HCT116 (cell line): Measurements from ENCODE around the gene RAB26. TPM values are rescaled to one million over a fixed set of nuclear protein-coding genes. Genes with fewer than 3 reads are reported as not detected.

Experiments used
- ATAC-seq: fragments of 200-7000 bp; cut with Tn5 transposase; 2 replicates; pipeline ENCODE4 v1.9.1; 2020; ENCODE audit warnings: mild to moderate bottlenecking, moderate library complexity
- BruUV-seq: library from RNA; stranded (reverse); fragments of 400-500 nt; replicated peaks from 2 replicates; lab custom pipeline; 2021; lab: Mats Ljungman, UMichigan
- CTCF ChIA-PET: fragments of 300-600 bp; sonication (Branson Sonifier 250); formaldehyde crosslinking; loops from one replicate; lab custom pipeline; 2021; ENCODE audit warnings: antibody characterized with exemption; lab: Charles Lee
- POLR2A ChIA-PET: fragments of 300-600, 350-600 bp; sonication (Branson Sonifier 250); formaldehyde crosslinking; loops from one replicate; lab custom pipeline; 2021; ENCODE audit warnings: antibody characterized with exemption; lab: Charles Lee
- RAD21 ChIA-PET, 2 experiments: fragments of 300-600 bp; sonication (Branson Sonifier 250); formaldehyde crosslinking; loops; one replicate each; lab custom pipeline; 2023; ENCODE audit warnings: low total read pairs in 2 of 2; ENCODE audit not compliant: uncharacterized antibody in 2 of 2, unreplicated experiment in 2 of 2, low non-redundant PET in 1 of 2; lab: Charles Lee
- DNase-seq: peaks from one replicate; pipeline ENCODE4 v3.0.0-alpha.2; 2010; ENCODE audit warnings: low read depth, low spot score
- H2AFZ ChIP-seq: fragments of 200-600 bp; shearing (Covaris generic), sonication (generic); 2 replicates; pipeline ENCODE4 v1.6.1; 2017; ENCODE audit warnings: low read depth, mixed run types, mixed read lengths, antibody characterized with exemption, low read length; ENCODE audit not compliant: poor library complexity, severe bottlenecking
- H3K27ac ChIP-seq: 2 replicates; pipeline ENCODE4 v1.5.1; 2012; ENCODE audit warnings: low read depth, low read length
- H3K27me3 ChIP-seq: fragments of 200-600 bp; sonication (generic); 2 replicates; pipeline ENCODE4 v1.6.1; 2016; ENCODE audit warnings: mixed run types, low read length, mixed read lengths; ENCODE audit not compliant: insufficient read depth
- H3K36me3 ChIP-seq, 2 experiments: fragments of 200-500 bp in 1 of 2; fragments of 200-600 bp in 1 of 2; sonication (Bioruptor generic) in 1 of 2; sonication (generic) in 1 of 2; 2 replicates each; pipeline versions ENCODE4 v1.5.1 to v1.6.1; 2014 to 2016; ENCODE audit warnings: low read length in 2 of 2, inconsistent platforms in 1 of 2, mixed read lengths in 1 of 2, mixed run types in 1 of 2; ENCODE audit not compliant: insufficient read depth in 2 of 2, control insufficient read depth in 1 of 2
- H3K4me1 ChIP-seq, 2 experiments: fragments of 200-600 bp in 1 of 2; sonication (generic) in 1 of 2; 2 replicates each; pipeline versions ENCODE4 v1.5.1 to v1.6.1; 2012 to 2017; ENCODE audit warnings: low read length in 2 of 2, inconsistent platforms in 1 of 2, mild to moderate bottlenecking in 1 of 2, mixed read lengths in 1 of 2, mixed run types in 1 of 2, moderate library complexity in 1 of 2; ENCODE audit not compliant: insufficient read depth in 2 of 2, control insufficient read depth in 1 of 2
- H3K4me2 ChIP-seq: fragments of 200-600 bp; sonication (generic); 2 replicates; pipeline ENCODE4 v1.6.1; 2017; ENCODE audit warnings: mixed run types, low read length, mixed read lengths
- H3K4me3 ChIP-seq, 2 experiments: fragments of 200-600 bp in 1 of 2; sonication (generic) in 1 of 2; replicated peaks in 1 of 2; 2 replicates each; pipeline ENCODE4 v1.5.1; 2011 to 2016; ENCODE audit warnings: low read length in 2 of 2, control low read depth in 1 of 2, low read depth in 1 of 2, mild to moderate bottlenecking in 1 of 2, mixed read lengths in 1 of 2, mixed run types in 1 of 2
- H3K79me2 ChIP-seq: fragments of 200-600 bp; sonication (generic); 2 replicates; pipeline ENCODE4 v1.6.1; 2017; ENCODE audit warnings: mild to moderate bottlenecking, mixed run types, low read length, moderate library complexity, mixed read lengths; ENCODE audit not compliant: insufficient read depth
- H3K9ac ChIP-seq: fragments of 200-600 bp; sonication (generic); 2 replicates; pipeline ENCODE4 v1.6.1; 2016; ENCODE audit warnings: low read length, mixed read lengths
- H3K9me2 ChIP-seq: fragments of 200-600 bp; sonication (generic), shearing (Covaris generic); 2 replicates; pipeline ENCODE4 v1.6.1; 2017; ENCODE audit warnings: mixed run types, mild to moderate bottlenecking, moderate library complexity; ENCODE audit not compliant: insufficient read depth
- H3K9me3 ChIP-seq, 2 experiments: fragments of 200-500 bp in 1 of 2; fragments of 200-600 bp in 1 of 2; sonication (Bioruptor generic) in 1 of 2; sonication (generic) in 1 of 2; 2 replicates each; pipeline ENCODE4 v1.6.1; 2014 to 2017; ENCODE audit warnings: low read length in 2 of 2, mixed read lengths in 2 of 2, inconsistent platforms in 1 of 2, low read depth in 1 of 2, mild to moderate bottlenecking in 1 of 2, mixed run types in 1 of 2, moderate library complexity in 1 of 2; ENCODE audit not compliant: control insufficient read depth in 1 of 2, insufficient read depth in 1 of 2
- H4K20me1 ChIP-seq: fragments of 200-600 bp; sonication (generic), shearing (Covaris generic); 2 replicates; pipeline ENCODE4 v1.6.1; 2017; ENCODE audit warnings: mixed run types, mild to moderate bottlenecking, moderate library complexity; ENCODE audit not compliant: insufficient read depth
- CBX3 ChIP-seq: IDR thresholded peaks from 2 replicates; pipeline ENCODE4 v1.6.1; 2012; ENCODE audit warnings: low read depth
- EZH2 ChIP-seq: fragments of 200-600 bp; sonication (generic); IDR thresholded peaks from 2 replicates; pipeline ENCODE4 v1.6.1; 2017; ENCODE audit warnings: antibody characterized with exemption, mixed run types
- POLR2A ChIP-seq: IDR thresholded peaks from 2 replicates; pipeline ENCODE4 v1.7.0; 2011; ENCODE audit warnings: borderline replicate concordance; ENCODE audit not compliant: insufficient read depth, insufficient read length; ENCODE audit errors: extremely low read depth
- POLR2AphosphoS5 ChIP-seq: IDR thresholded peaks from 2 replicates; pipeline ENCODE4 v1.6.1; 2011; ENCODE audit warnings: mild to moderate bottlenecking, low read depth, low read length, moderate library complexity
- YY1 ChIP-seq: IDR thresholded peaks from 2 replicates; pipeline ENCODE4 v1.6.1; 2011; ENCODE audit warnings: low read length, low read depth, moderate library complexity, mild to moderate bottlenecking; ENCODE audit not compliant: insufficient replicate concordance; ENCODE audit errors: extremely low read depth
- ZBTB33 ChIP-seq: IDR thresholded peaks from 2 replicates; pipeline ENCODE4 v1.6.1; 2011; ENCODE audit warnings: mild to moderate bottlenecking, low read length, moderate library complexity; ENCODE audit not compliant: insufficient replicate concordance; ENCODE audit errors: extremely low read depth
- ZFX ChIP-seq: fragments of 450-650 bp; IDR thresholded peaks from 2 replicates; pipeline ENCODE4 v1.6.1; 2017
- ZNF274 ChIP-seq: fragments of 200-500 bp; sonication (Bioruptor generic); IDR thresholded peaks from 2 replicates; pipeline ENCODE4 v1.6.1; 2014; ENCODE audit warnings: mild to moderate bottlenecking, low read depth, low read length, inconsistent platforms
- intact Hi-C: fragments of 100-400 bp; cut with micrococcal nuclease; formaldehyde crosslinking; loops from 2 replicates; pipeline ENCODE4 v1.10.0; 2022
- total RNA-seq: library from RNA; stranded (reverse); gene quantifications from one replicate; pipeline ENCODE4 v1.2.1, GENCODE V29; 2021; ENCODE audit not compliant: unreplicated experiment

Gene RAB26
- total RNA-seq, 1 experiment from 2014 or later, result 44.9 TPM

GRCh38 chr16:2155091-2155950 is 6.9 kb downstream of the RAB26 start, which contains the start of gene TRAF7:
TRAF7 (plus strand) TSS chr16:2155782; CDS start chr16:2163921, 8,139 bp downstream.
- intact Hi-C loops, result loop anchor here (5.0 kb wide), 1 partner anchor 867 kb away; the partner anchor contains the start of genes HCFC1R1, THOC6 and TNFRSF12A

More at GRCh38 chr16:2155091-2155950, 6.9 kb downstream of the RAB26 start, which contains the start of gene TRAF7:
- Histone ChIP-seq H3K4me3 (peak within 1 kb of the TSS; percentile 98 to 100), H3K4me1 (peaks cover 48 to 75% of the 10 kb centered on the region in 2 experiments), H3K9me3 (no peaks in the 10 kb centered on the region), H3K27ac (peak within 1 kb of the TSS; percentile 84), H3K36me3 (peaks cover 0 to 32% of the 10 kb centered on the region in 2 experiments; a peak in 2 of 4 replicates), H3K79me2 (peaks cover 79% of the 10 kb centered on the region), H3K4me2 (peak within 1 kb of the TSS; percentile 99), H3K27me3 (no peaks in the 10 kb centered on the region), H2AFZ (no peak within 1 kb of the TSS), H3K9me2 (no peaks in the 10 kb centered on the region), H3K9ac (peak within 1 kb of the TSS; percentile 98), H4K20me1 (no peaks in the 10 kb centered on the region; the same call in 1 of the 2 replicates)
- ATAC-seq (peak; percentile 74), DNase-seq (peak; percentile 100)
- ChIA-PET CTCF (interaction anchor here (0.9 to 1.2 kb wide), 3 partner anchors 15 to 133 kb away, joined by 3 to 11 read pairs (median 5); partner anchors contain the start of gene ECI1), POLR2A (interaction anchor here (0.7 to 1.8 kb wide), 48 partner anchors 8 to 867 kb away, joined by 3 to 21 read pairs (median 5); partner anchors contain the start of genes CEMP1, ECI1, HCFC1R1 and MLST8), RAD21 (interaction anchor here in 1 of 2 experiments (0.7 kb wide), 1 partner anchor 15 kb away, joined by 3 read pairs; no protein-coding TSS in a partner anchor)
- no TSS peak for BruUV-seq
- peak; percentile 49 for TF ChIP-seq ZBTB33
- no peak for TF ChIP-seq EZH2
- TF ChIP-seq ZNF274, result no peak
- peak; percentile 87 for TF ChIP-seq ZFX
- TF ChIP-seq POLR2AphosphoS5, result peak; percentile 100
- peak; percentile 79 for TF ChIP-seq YY1
- no peak for TF ChIP-seq CBX3
- TF ChIP-seq POLR2A, result peak; percentile 99
